H9 (cell line): Measurements from ENCODE around the gene ACTL7B. TPM values are rescaled to one million over a fixed set of nuclear protein-coding genes. Genes with fewer than 3 reads are reported as not detected.
"Not testable (repeated sequence)": the region's sequence is repeated elsewhere in the genome, so short reads cannot be mapped to it uniquely, and the experiment has no call there.

Experiments
- DNase-seq: peaks from one replicate; pipeline ENCODE4 v3.0.0-alpha.2; 2017
- H2AFZ ChIP-seq: one replicate; pipeline ENCODE4 v1.6.1; 2013; ENCODE audit warnings: mild to moderate bottlenecking, low read length, control low read depth, moderate library complexity
- H2AK5ac ChIP-seq: 2 replicates; pipeline ENCODE4 v1.6.1; 2013; ENCODE audit warnings: low read length, control low read depth, mixed read lengths; ENCODE audit not compliant: insufficient read length
- H2BK120ac ChIP-seq: one replicate; pipeline ENCODE4 v1.6.1; 2013; ENCODE audit warnings: low read depth, mild to moderate bottlenecking, low read length, control low read depth, inconsistent platforms; ENCODE audit not compliant: poor library complexity, severe bottlenecking
- H2BK12ac ChIP-seq: 2 replicates; pipeline ENCODE4 v1.6.1; 2013; ENCODE audit warnings: low read length, control low read depth, mixed read lengths, low read depth; ENCODE audit not compliant: insufficient read length
- H2BK15ac ChIP-seq: 2 replicates; pipeline ENCODE4 v1.6.1; 2013; ENCODE audit warnings: low read depth, low read length, control low read depth
- H2BK20ac ChIP-seq: one replicate; pipeline ENCODE4 v1.6.1; 2013; ENCODE audit warnings: low read depth, mild to moderate bottlenecking, low read length, control low read depth, inconsistent platforms; ENCODE audit not compliant: poor library complexity, severe bottlenecking
- H2BK5ac ChIP-seq: 2 replicates; pipeline ENCODE4 v1.6.1; 2013; ENCODE audit warnings: low read length, control low read depth, mixed read lengths; ENCODE audit not compliant: insufficient read length
- H3K14ac ChIP-seq: 2 replicates; pipeline ENCODE4 v1.6.1; 2013; ENCODE audit warnings: low read length, control low read depth; ENCODE audit not compliant: insufficient read depth
- H3K18ac ChIP-seq: 2 replicates; pipeline ENCODE4 v1.6.1; 2013; ENCODE audit warnings: low read depth, mild to moderate bottlenecking, mixed read lengths, low read length, control low read depth; ENCODE audit not compliant: insufficient read length
- H3K23ac ChIP-seq: 2 replicates; pipeline ENCODE4 v1.6.1; 2013; ENCODE audit warnings: low read length, control low read depth, mixed read lengths, low read depth; ENCODE audit not compliant: insufficient read length
- H3K23me2 ChIP-seq: 2 replicates; pipeline ENCODE4 v1.6.1; 2013; ENCODE audit warnings: low read depth, mild to moderate bottlenecking, mixed read lengths, low read length, control low read depth; ENCODE audit not compliant: insufficient read length, poor library complexity, severe bottlenecking
- H3K27ac ChIP-seq: 2 replicates; pipeline ENCODE4 v1.5.1; 2013; ENCODE audit warnings: low read length, control low read depth, mixed read lengths, low read depth; ENCODE audit not compliant: insufficient read length
- H3K27me3 ChIP-seq: 2 replicates; pipeline ENCODE4 v1.6.1; 2013; ENCODE audit warnings: low read length, control low read depth, inconsistent platforms; ENCODE audit not compliant: insufficient read depth
- H3K4ac ChIP-seq: 2 replicates; pipeline ENCODE4 v1.6.1; 2013; ENCODE audit warnings: low read depth, mild to moderate bottlenecking, control low read depth, inconsistent platforms, low read length, moderate library complexity
- H3K4me1 ChIP-seq: 2 replicates; pipeline ENCODE4 v1.6.1; 2013; ENCODE audit warnings: low read length, control low read depth, inconsistent platforms; ENCODE audit not compliant: insufficient read depth
- H3K4me2 ChIP-seq: 2 replicates; pipeline ENCODE4 v1.6.1; 2013; ENCODE audit warnings: low read length, control low read depth, mixed read lengths; ENCODE audit not compliant: insufficient read length, insufficient read depth
- H3K56ac ChIP-seq: 2 replicates; pipeline ENCODE4 v1.6.1; 2013; ENCODE audit warnings: low read depth, mild to moderate bottlenecking, mixed read lengths, low read length, control low read depth; ENCODE audit not compliant: insufficient read length
- H3K79me1 ChIP-seq: 2 replicates; pipeline ENCODE4 v1.6.1; 2013; ENCODE audit warnings: low read depth, mild to moderate bottlenecking, moderate library complexity, low read length, control low read depth, inconsistent platforms; ENCODE audit not compliant: insufficient read depth, poor library complexity, severe bottlenecking
- H3K79me2 ChIP-seq: 2 replicates; pipeline ENCODE4 v1.6.1; 2013; ENCODE audit warnings: low read length, control low read depth, inconsistent platforms; ENCODE audit not compliant: insufficient read depth
- H3K9ac ChIP-seq: 2 replicates; pipeline ENCODE4 v1.6.1; 2013; ENCODE audit warnings: low read length, control low read depth, mixed read lengths; ENCODE audit not compliant: insufficient read length; ENCODE audit errors: extremely low read depth
- H3K9me3 ChIP-seq: one replicate; pipeline ENCODE4 v1.6.1; 2013; ENCODE audit warnings: low read depth, low read length, inconsistent platforms; ENCODE audit not compliant: control insufficient read depth
- H3T11ph ChIP-seq: one replicate; pipeline ENCODE4 v1.6.1; 2013; ENCODE audit warnings: mild to moderate bottlenecking, low read length, control low read depth, inconsistent platforms
- H4K20me1 ChIP-seq: one replicate; pipeline ENCODE4 v1.6.1; 2013; ENCODE audit not compliant: control insufficient read depth, insufficient read length, insufficient read depth
- H4K5ac ChIP-seq: 2 replicates; pipeline ENCODE4 v1.6.1; 2013; ENCODE audit warnings: low read depth, mild to moderate bottlenecking, mixed read lengths, low read length, control low read depth; ENCODE audit not compliant: insufficient read length
- H4K8ac ChIP-seq: replicated peaks from 2 replicates; pipeline ENCODE4 v1.6.1; 2013; ENCODE audit warnings: low read length, control low read depth, mixed read lengths, low read depth; ENCODE audit not compliant: insufficient read length
- H4K91ac ChIP-seq: 2 replicates; pipeline ENCODE4 v1.6.1; 2013; ENCODE audit warnings: low read depth, mild to moderate bottlenecking, moderate library complexity, mixed read lengths, low read length, control low read depth; ENCODE audit not compliant: insufficient read length
- H3K27ac Mint-ChIP-seq, 3 experiments: 2 replicates in 2 of 3; 3 replicates in 1 of 3; pipeline ENCODE4 v1.8.0; 2020 to 2021; ENCODE audit warnings: mixed read lengths in 3 of 3, mild to moderate bottlenecking in 1 of 3, moderate library complexity in 1 of 3
- H3K27me3 Mint-ChIP-seq: 2 replicates; pipeline ENCODE4 v1.8.0; 2021; ENCODE audit warnings: low read depth, mild to moderate bottlenecking, moderate library complexity, mixed read lengths
- H3K36me3 Mint-ChIP-seq, 3 experiments: 2 replicates in 2 of 3; 3 replicates in 1 of 3; pipeline ENCODE4 v1.8.0; 2020 to 2021; ENCODE audit warnings: low read depth in 3 of 3, mixed read lengths in 3 of 3; ENCODE audit not compliant: insufficient read depth in 1 of 3
- H3K4me1 Mint-ChIP-seq, 2 experiments: 2 replicates each; pipeline ENCODE4 v1.8.0; 2020; ENCODE audit warnings: mixed read lengths in 2 of 2
- H3K4me3 Mint-ChIP-seq, 2 experiments: 2 replicates in 1 of 2; 3 replicates in 1 of 2; pipeline ENCODE4 v1.8.0; 2020 to 2021; ENCODE audit warnings: mild to moderate bottlenecking in 2 of 2, mixed read lengths in 2 of 2, moderate library complexity in 1 of 2
- H3K9me3 Mint-ChIP-seq, 2 experiments: 2 replicates in 1 of 2; 3 replicates in 1 of 2; pipeline ENCODE4 v1.8.0; 2020; ENCODE audit warnings: mild to moderate bottlenecking in 2 of 2, mixed read lengths in 2 of 2, moderate library complexity in 1 of 2
- CTCF ChIP-seq: fragments of 200-600 bp; sonication (generic); conservative IDR thresholded peaks from 3 replicates; pipeline ENCODE4 v1.8.0; 2021; ENCODE audit warnings: antibody characterized with exemption, mild to moderate bottlenecking
- WGBS: extraction: QIAGEN DNeasy Blood & Tissue Kit; methylation state at CpG from one replicate; pipeline ENCODE4 v1.1.7; 2013; ENCODE audit warnings: missing lambda C conversion rate, low lambda C conversion rate, mixed read lengths; ENCODE audit not compliant: insufficient read length; ENCODE audit errors: extremely low coverage; 5-methylcytosine and 5-hydroxymethylcytosine counted together
- total RNA-seq: library from RNA; stranded (reverse); gene quantifications from 2 replicates; pipeline ENCODE4 v1.2.1, GENCODE V29; 2021

Gene ACTL7B
- total RNA-seq, 1 experiment from 2014 or later: 0.09 TPM

DNA sequence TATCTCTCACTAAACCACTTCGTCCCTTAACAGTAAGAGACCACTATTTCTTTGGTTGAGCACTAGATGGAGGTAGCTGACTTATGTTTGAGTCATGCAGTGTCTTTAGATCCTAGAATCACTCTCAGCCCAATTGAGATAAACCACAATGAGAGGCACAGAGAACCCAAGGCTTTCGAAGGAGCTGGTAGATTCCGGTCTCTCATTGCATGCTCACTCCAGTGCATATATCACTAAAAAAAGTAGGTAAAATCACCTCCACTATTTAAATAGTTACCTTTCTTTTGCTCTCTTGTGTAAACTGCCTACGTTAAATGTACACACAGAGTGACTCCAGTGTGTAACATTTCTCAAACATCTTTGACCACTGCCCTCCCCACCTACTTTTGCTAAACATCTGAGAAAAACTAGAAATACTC, 33.9 kb upstream of the ACTL7B start:
- no peak overlapping the region for H4K5ac ChIP-seq
- no peak overlapping the region for H2BK120ac ChIP-seq
- DNase-seq: no peak
- no peak overlapping the region for H2BK12ac ChIP-seq
- H3K79me2 ChIP-seq: no peaks in the 10 kb centered on the region
- Mint-ChIP-seq H3K9me3 (no peaks in the 10 kb centered on the region), H3K4me1 (no peaks in the 10 kb centered on the region), H3K27me3 (no peaks in the 10 kb centered on the region), H3K27ac (no peak overlapping the region), H3K36me3 (peaks cover 11 to 59% (median 39%) of the 10 kb centered on the region in 3 experiments; a peak in 5 of 7 replicates), H3K4me3 (no peak overlapping the region)
- H3K56ac ChIP-seq: no peak overlapping the region
- H3K23ac ChIP-seq: no peak overlapping the region
- no peak overlapping the region for H4K91ac ChIP-seq
- no peak overlapping the region for H2BK15ac ChIP-seq
- no peak overlapping the region for H2BK20ac ChIP-seq
- H3K18ac ChIP-seq: no peak overlapping the region
- no peak overlapping the region for H2BK5ac ChIP-seq
- no CpG with 5 or more reads among the region's 4 CpGs for WGBS
- no peak overlapping the region for H3K4me2 ChIP-seq
- no peaks in the 10 kb centered on the region for H3K27me3 ChIP-seq
- H3K79me1 ChIP-seq: no peaks in the 10 kb centered on the region
- no peaks in the 10 kb centered on the region for H3K4me1 ChIP-seq
- no peak overlapping the region for H2AK5ac ChIP-seq
- no peak overlapping the region for H2AFZ ChIP-seq
- H4K20me1 ChIP-seq: no peaks in the 10 kb centered on the region
- no peak overlapping the region for H3K4ac ChIP-seq
- no peaks in the 10 kb centered on the region for H3K9me3 ChIP-seq
- TF ChIP-seq CTCF: no peak; the same call in 2 of the 3 replicates
- no peak overlapping the region for H3K14ac ChIP-seq
- no peak overlapping the region for H3K9ac ChIP-seq
- no peak overlapping the region for H4K8ac ChIP-seq
- H3K27ac ChIP-seq: no peak overlapping the region
- no peak overlapping the region for H3T11ph ChIP-seq
- no peaks in the 10 kb centered on the region for H3K23me2 ChIP-seq

GRCh38 chr9:108886594-108887271, 30.9 kb upstream of the ACTL7B start:
- not testable (repeated sequence) for H3K79me2 ChIP-seq, H3K56ac ChIP-seq
- whole genome bisulfite sequencing: no CpG with 5 or more reads among the region's 3 CpGs

More at GRCh38 chr9:108886594-108887271, 30.9 kb upstream of the ACTL7B start:
- not testable (repeated sequence) for H3K4me3 Mint-ChIP-seq, H3K4ac ChIP-seq, H3T11ph ChIP-seq, H3K9me3 ChIP-seq, H4K8ac ChIP-seq, H2BK5ac ChIP-seq, H3K27ac ChIP-seq, H3K27me3 ChIP-seq, H2BK120ac ChIP-seq, H3K27ac Mint-ChIP-seq, H3K4me1 ChIP-seq, H3K18ac ChIP-seq, H3K23me2 ChIP-seq, H2AK5ac ChIP-seq, H3K4me1 Mint-ChIP-seq, DNase-seq, H2AFZ ChIP-seq, H3K79me1 ChIP-seq, H3K27me3 Mint-ChIP-seq, H3K9me3 Mint-ChIP-seq, H4K5ac ChIP-seq, H4K91ac ChIP-seq, H2BK12ac ChIP-seq, H4K20me1 ChIP-seq, H3K4me2 ChIP-seq, H2BK15ac ChIP-seq, H2BK20ac ChIP-seq, H3K14ac ChIP-seq, H3K23ac ChIP-seq, H3K9ac ChIP-seq
- H3K36me3 Mint-ChIP-seq: peaks cover 7 to 41% (median 21%) of the 10 kb centered on the region in 3 experiments; a peak in 5 of 7 replicates
